Lower leg skin (tissue), 3 donors: ENCODE results near the gene RAB30.

ENCODE experiments used
- POLR2A ChIP-seq, 2 donors: fragments of 450-650 bp; IDR thresholded peaks; one replicate each; pipeline ENCODE4 v1.6.1; 2016 to 2017; ENCODE audit warnings: antibody characterized with exemption in 2 of 2, mild to moderate bottlenecking in 1 of 2, moderate library complexity in 1 of 2
- TF ChIP-seq, protein P1 (sequence below), 3 donors: fragments of 450-650 bp; IDR thresholded peaks; one replicate each; pipeline ENCODE4 v1.5.1; 2016; ENCODE audit warnings: antibody characterized with exemption in 3 of 3, mild to moderate bottlenecking in 3 of 3, moderate library complexity in 2 of 3

DNA sequence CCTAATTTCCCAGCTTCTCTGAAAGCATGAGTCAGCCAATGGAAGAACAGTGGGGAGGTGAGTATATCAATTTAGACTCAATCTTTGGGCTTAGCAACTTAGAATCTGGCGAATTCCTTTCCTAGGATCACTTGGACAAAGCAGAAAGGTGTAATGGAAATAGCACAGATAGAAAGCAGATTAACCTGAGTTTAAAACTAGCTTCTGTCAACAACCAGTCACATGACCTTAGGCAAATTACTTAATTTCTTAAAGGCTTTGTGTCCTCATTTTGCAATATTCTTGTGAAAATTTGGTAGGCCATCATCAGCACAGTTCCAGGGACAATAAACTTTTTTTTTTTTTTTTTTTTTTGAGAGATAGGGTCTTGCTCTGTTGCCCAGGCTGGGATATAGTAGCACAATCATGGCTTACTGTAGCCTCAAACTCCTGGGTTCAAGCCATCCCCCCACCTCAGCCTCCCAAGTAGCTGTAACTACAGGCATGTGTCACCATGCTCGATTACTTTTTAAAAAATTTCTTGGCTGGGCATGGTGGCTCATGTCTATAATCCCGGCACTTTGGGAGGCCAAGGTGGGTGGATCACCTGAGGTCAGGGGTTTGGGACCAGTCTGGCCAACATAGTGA, 44.4 kb upstream of the RAB30 start:
- TF ChIP-seq, protein P1, sequence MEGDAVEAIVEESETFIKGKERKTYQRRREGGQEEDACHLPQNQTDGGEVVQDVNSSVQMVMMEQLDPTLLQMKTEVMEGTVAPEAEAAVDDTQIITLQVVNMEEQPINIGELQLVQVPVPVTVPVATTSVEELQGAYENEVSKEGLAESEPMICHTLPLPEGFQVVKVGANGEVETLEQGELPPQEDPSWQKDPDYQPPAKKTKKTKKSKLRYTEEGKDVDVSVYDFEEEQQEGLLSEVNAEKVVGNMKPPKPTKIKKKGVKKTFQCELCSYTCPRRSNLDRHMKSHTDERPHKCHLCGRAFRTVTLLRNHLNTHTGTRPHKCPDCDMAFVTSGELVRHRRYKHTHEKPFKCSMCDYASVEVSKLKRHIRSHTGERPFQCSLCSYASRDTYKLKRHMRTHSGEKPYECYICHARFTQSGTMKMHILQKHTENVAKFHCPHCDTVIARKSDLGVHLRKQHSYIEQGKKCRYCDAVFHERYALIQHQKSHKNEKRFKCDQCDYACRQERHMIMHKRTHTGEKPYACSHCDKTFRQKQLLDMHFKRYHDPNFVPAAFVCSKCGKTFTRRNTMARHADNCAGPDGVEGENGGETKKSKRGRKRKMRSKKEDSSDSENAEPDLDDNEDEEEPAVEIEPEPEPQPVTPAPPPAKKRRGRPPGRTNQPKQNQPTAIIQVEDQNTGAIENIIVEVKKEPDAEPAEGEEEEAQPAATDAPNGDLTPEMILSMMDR (IDR thresholded peaks at IDR 0.05), result no peak
- TF ChIP-seq POLR2A (IDR thresholded peaks at IDR 0.05), result no peak
